Measurements from ENCODE around the gene STRC.
"Not testable (repeated sequence)": the region's sequence is repeated elsewhere in the genome, so short reads cannot be mapped to it uniquely, and the experiment has no call there.

Gene STRC

GRCh38 chr15:43562753-43563152 is 55.8 kb downstream of the STRC start:
- H3K4me1 ChIP-seq (ENCODE audit: control insufficient read depth in 1 of 2, insufficient read depth in 1 of 2, low read depth in 1 of 2, low read length in 1 of 2); H3K27me3 ChIP-seq; H3K4me3 ChIP-seq (ENCODE audit: low read depth in 1 of 2, low read length in 1 of 2); H3K9me3 ChIP-seq; H3K27ac ChIP-seq; H3K36me3 ChIP-seq: not testable (repeated sequence)

GRCh38 chr15:43552986-43553385 is 65.6 kb downstream of the STRC start:
- TF ChIP-seq CTCF (IDR thresholded peaks at IDR 0.05) = no peak
- H3K36me3 ChIP-seq = peaks cover 4% of the 10 kb centered on the region

GRCh38 chr15:43552256-43552655 is 66.3 kb downstream of the STRC start:
- Histone ChIP-seq H3K36me3 (peaks cover 2% of the 10 kb centered on the region), H3K27me3 (no peaks in the 10 kb centered on the region), H3K4me1 (ENCODE audit: control insufficient read depth in 1 of 2, insufficient read depth in 1 of 2, low read depth in 1 of 2, low read length in 1 of 2) (no peaks in the 10 kb centered on the region), H3K27ac (no peak overlapping the region), H3K9me3 (no peaks in the 10 kb centered on the region), H3K4me3 (ENCODE audit: low read depth in 1 of 2, low read length in 1 of 2) (no peak overlapping the region)
- TF ChIP-seq CTCF (IDR thresholded peaks at IDR 0.05) = no peak

More at GRCh38 chr15:43552986-43553385, 65.6 kb downstream of the STRC start:
- Histone ChIP-seq H3K4me1 (ENCODE audit: control insufficient read depth in 1 of 2, insufficient read depth in 1 of 2, low read depth in 1 of 2, low read length in 1 of 2) (no peaks in the 10 kb centered on the region), H3K27ac (no peak overlapping the region), H3K27me3 (no peaks in the 10 kb centered on the region), H3K4me3 (ENCODE audit: low read depth in 1 of 2, low read length in 1 of 2) (no peak overlapping the region), H3K9me3 (no peaks in the 10 kb centered on the region)

GRCh38 chr15:43550527-43551363 is 67.9 kb downstream of the STRC start:
- TF ChIP-seq CTCF (IDR thresholded peaks at IDR 0.05) = no peak
- H3K4me3 ChIP-seq (ENCODE audit: low read depth in 1 of 2, low read length in 1 of 2) = no peak overlapping the region
- no peaks in the 10 kb centered on the region for H3K36me3 ChIP-seq
- H3K4me1 ChIP-seq (ENCODE audit: control insufficient read depth in 1 of 2, insufficient read depth in 1 of 2, low read depth in 1 of 2, low read length in 1 of 2) = no peaks in the 10 kb centered on the region
- H3K27ac ChIP-seq = no peak overlapping the region
- H3K9me3 ChIP-seq = no peaks in the 10 kb centered on the region
- no peaks in the 10 kb centered on the region for H3K27me3 ChIP-seq
